Psoas muscle (tissue), 8 donors: ENCODE measurements around the gene TPO. TPM values are rescaled to one million over a fixed set of nuclear protein-coding genes. Genes with fewer than 3 reads are reported as not detected.

ENCODE experiments used
- ATAC-seq, 4 donors: fragments of 200-7000 bp; cut with Tn5 transposase; one replicate each; pipeline ENCODE4 v1.9.1; 2020; ENCODE audit warnings: moderate library complexity in 3 of 4, mild to moderate bottlenecking in 2 of 4
- DNase-seq, 2 donors: peaks; one replicate each; pipeline ENCODE4 v3.0.0-alpha.2; 2020
- H3K27ac ChIP-seq: fragments of 200-600 bp; one replicate; pipeline ENCODE4 v1.8.0; 2022
- H3K27me3 ChIP-seq, 3 donors: fragments of 200-600 bp in 1 of 3; one replicate each; pipeline versions ENCODE4 v1.6.1 to v1.8.0; 2013 to 2022; ENCODE audit warnings: low read length in 2 of 3, mild to moderate bottlenecking in 2 of 3, moderate library complexity in 1 of 3; ENCODE audit not compliant: insufficient read depth in 3 of 3
- H3K36me3 ChIP-seq, 2 donors: fragments of 200-600 bp in 1 of 2; one replicate each; pipeline versions ENCODE4 v1.6.1 to v1.8.0; 2013 to 2022; ENCODE audit warnings: low read depth in 1 of 2, mild to moderate bottlenecking in 1 of 2, moderate library complexity in 1 of 2; ENCODE audit not compliant: insufficient read depth in 1 of 2
- H3K4me1 ChIP-seq: fragments of 200-600 bp; one replicate; pipeline ENCODE4 v1.8.0; 2022
- H3K4me3 ChIP-seq: fragments of 200-600 bp; one replicate; pipeline ENCODE4 v1.8.0; 2022; ENCODE audit warnings: mild to moderate bottlenecking
- H3K9me3 ChIP-seq: fragments of 200-600 bp; one replicate; pipeline ENCODE4 v1.8.0; 2022
- WGBS, 3 donors: extraction: QIAGEN DNeasy Blood & Tissue Kit; methylation state at CpG; one replicate each; pipeline versions ENCODE4 v1.1.6 to v1.1.7; 2013; 5-methylcytosine and 5-hydroxymethylcytosine counted together
- intact Hi-C, 2 donors: fragments of 100-400 bp; cut with DNase I; formaldehyde crosslinking; loops; one replicate each; pipeline versions ENCODE4 v1.11.0 to v1.14.2; 2022
- polyA plus RNA-seq, 3 donors: library from polyadenylated mRNA; stranded (reverse); fragments of 200-250 nt; gene quantifications; one replicate each; pipeline ENCODE4 v1.2.3, GENCODE V29; 2013
- total RNA-seq, 4 donors: library from RNA; stranded (reverse); fragmentation: NEBNext Ultra II Directional in 2 of 4; extraction: Animal tissue kit (Norgen Biotek cat#: 25700) in 2 of 4; gene quantifications; one replicate each; pipeline versions ENCODE4 v1.2.1 to v1.2.4, GENCODE V29; 2021 to 2023
- TF ChIP-seq, protein P1 (sequence below): fragments of 200-600 bp; IDR thresholded peaks from one replicate; pipeline ENCODE4 v1.8.0; 2022; ENCODE audit warnings: antibody characterized with exemption
- donor health status: healthy with polysubstance abuse.
- donor health status: DM: no; HTN: no; CAD: no; lungs with moderate emphysema.
- donor health status: Bipolar disorder and iron deficiency.
- donor health status: healthy.
- donor health status: DM: yes; HTN: yes; CAD: no.
- donor health status: DM: no; HTN: no; CAD: no.
- donor health status: DM: no; HTN: no; CAD: no.
- donor health status: DM: yes; HTN: yes; CAD: no.

The TPO gene
- total and polyA plus RNA-seq, 7 donors, result 2.1 to 4.5 (median 3.8) TPM

DNA sequence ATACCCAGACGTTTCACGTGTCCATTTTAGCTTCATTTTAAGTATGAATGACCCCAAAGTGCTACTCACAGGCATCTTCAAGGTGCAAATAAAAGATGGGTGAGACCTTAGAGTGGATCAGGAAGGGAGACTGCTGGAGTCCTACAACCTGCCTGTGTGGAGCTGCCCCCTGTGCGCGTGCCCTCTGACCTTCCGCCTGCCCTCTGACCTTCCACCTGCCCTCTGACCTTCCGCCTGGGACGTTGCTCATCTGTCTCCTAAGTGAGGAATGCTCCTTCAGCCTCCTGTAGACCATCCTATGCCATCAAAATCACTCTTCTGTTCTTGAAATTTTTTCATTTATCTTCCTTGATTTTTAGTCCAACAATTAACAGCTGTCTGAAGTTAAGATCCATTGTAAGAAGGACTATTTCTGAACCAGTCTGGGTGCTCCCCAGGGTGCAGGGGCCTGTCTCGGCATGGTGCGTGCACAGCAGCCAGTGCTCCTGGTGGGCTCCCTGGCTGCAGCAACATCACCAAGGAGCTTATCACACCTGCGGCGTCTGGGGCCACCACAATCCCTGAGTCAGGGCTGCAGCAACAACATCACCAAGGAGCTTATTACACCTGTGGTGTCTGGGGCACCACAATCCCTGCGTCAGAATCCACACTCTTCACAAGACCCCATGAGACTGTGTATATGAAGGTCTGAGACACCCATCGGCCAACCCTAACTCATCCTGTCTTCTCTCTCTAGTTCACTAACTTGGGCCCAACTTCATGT lies 86.0 kb downstream of the TPO start:
- Histone ChIP-seq H3K4me1 (no peaks in the 10 kb centered on the region), H3K9me3 (no peaks in the 10 kb centered on the region), H3K27me3 (peaks cover 0 to 7% (median 0%) of the 10 kb centered on the region in 3 donors), H3K36me3 (no peaks in the 10 kb centered on the region), H3K4me3 (no peak overlapping the region), H3K27ac (no peak overlapping the region)
- ATAC-seq (no peak), DNase-seq (no peak)
- TF ChIP-seq, protein P1, sequence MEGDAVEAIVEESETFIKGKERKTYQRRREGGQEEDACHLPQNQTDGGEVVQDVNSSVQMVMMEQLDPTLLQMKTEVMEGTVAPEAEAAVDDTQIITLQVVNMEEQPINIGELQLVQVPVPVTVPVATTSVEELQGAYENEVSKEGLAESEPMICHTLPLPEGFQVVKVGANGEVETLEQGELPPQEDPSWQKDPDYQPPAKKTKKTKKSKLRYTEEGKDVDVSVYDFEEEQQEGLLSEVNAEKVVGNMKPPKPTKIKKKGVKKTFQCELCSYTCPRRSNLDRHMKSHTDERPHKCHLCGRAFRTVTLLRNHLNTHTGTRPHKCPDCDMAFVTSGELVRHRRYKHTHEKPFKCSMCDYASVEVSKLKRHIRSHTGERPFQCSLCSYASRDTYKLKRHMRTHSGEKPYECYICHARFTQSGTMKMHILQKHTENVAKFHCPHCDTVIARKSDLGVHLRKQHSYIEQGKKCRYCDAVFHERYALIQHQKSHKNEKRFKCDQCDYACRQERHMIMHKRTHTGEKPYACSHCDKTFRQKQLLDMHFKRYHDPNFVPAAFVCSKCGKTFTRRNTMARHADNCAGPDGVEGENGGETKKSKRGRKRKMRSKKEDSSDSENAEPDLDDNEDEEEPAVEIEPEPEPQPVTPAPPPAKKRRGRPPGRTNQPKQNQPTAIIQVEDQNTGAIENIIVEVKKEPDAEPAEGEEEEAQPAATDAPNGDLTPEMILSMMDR, result no peak
- intact Hi-C loops, result no loop called here
- WGBS, 3 donors, result 84 to 87% (median 86%) methylated on average over 13 of the region's 13 CpGs

DNA sequence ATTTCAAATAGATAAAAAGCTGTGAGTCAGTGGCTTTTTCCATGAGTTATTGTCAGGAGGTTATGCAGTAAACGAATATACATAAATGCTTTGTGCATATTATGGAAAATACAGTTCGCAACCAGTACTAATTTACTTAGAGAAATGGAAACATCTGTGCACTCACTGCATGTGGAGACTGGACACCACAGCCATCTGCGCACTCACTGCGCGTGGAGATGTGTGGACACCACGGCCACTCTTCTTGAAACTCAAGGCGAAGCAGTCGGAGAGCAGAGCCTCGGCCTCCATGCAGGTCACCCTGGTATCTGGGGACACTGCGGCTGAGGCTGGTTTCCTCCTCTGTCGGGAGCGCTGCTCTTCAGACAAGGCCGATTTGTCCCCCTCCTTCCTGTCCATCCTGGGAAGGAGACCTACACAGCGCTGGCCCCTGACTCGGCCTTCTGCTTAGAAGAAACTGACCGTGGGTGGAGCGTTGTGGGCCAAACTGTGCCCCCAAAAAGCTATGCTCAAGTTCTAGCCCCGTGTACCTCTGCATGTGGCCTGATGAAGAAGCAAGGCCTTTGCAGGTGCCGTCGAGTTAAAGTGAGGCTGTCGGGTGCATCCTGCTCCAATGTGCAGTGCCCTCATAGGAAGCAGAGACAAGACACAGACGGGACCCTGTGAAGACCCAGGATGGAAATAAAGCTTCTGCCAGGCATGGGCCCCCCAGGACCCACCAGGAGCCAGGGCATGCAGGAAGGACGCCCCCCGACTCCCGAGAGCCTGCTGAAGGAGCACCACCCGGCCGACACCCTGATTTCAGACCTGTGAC lies 88.0 kb downstream of the TPO start:
- ATAC-seq (no peak), DNase-seq (no peak)
- no peak overlapping the region for H3K4me3 ChIP-seq
- no peaks in the 10 kb centered on the region for H3K9me3 ChIP-seq
- intact Hi-C loops, result no loop called here
- no peaks in the 10 kb centered on the region for H3K4me1 ChIP-seq
- TF ChIP-seq, protein P1, result no peak
- WGBS, 3 donors, result 86 to 90% (median 87%) methylated on average over 27 of the region's 27 CpGs
- H3K27me3 ChIP-seq, result peaks cover 0 to 7% (median 0%) of the 10 kb centered on the region in 3 donors
- no peak overlapping the region for H3K27ac ChIP-seq
- no peaks in the 10 kb centered on the region for H3K36me3 ChIP-seq

DNA sequence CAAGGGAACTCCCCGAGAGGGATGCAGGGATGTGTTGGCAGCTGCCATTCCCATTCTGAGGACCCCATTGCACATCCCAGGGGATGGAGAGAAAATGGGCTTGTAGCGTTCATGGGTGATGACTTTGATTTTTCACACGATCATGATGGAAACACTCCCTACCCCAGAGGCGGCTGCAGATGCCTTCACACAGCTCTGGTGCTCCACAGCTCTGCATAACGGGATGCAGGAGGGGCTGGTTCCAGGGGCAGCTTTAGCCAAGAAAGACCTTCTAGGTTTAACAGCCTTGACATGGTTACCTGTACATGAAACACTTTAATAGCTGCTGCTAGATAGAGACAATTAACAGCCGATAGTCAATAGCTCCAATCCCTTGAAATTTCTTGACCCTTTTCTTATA lies 88.7 kb downstream of the TPO start:
- intact Hi-C loops, result no loop called here
- Histone ChIP-seq H3K9me3 (no peaks in the 10 kb centered on the region), H3K27me3 (peaks cover 0 to 5% (median 0%) of the 10 kb centered on the region in 3 donors), H3K27ac (no peak overlapping the region), H3K36me3 (no peaks in the 10 kb centered on the region), H3K4me3 (no peak overlapping the region), H3K4me1 (no peaks in the 10 kb centered on the region)
- 78 to 81% (median 80%) methylated on average over 6 of the region's 6 CpGs for WGBS, 3 donors
- TF ChIP-seq, protein P1, result no peak
- no peak for ATAC-seq
- no peak for DNase-seq

DNA sequence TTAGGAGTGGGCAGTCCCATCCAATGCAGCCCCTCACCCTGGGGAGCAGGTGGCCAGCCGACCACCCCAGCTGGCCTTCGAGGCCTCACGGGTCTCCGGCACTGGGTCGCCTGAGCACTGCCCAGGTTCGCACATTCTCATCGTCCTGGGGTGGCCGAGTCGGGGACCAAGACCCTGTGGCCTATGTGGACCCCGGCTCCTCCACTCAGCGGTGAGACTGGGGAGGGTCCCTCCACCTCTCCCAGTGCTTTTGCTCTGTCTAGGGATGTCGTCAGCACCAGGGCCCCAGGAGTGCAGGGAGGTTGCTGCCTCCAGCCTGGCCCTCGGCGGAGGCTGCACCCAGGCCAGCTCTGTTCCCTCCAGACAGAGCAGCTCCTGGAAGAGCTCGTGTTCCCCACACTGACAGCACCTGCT lies 89.6 kb downstream of the TPO start:
- H3K4me1 ChIP-seq, result no peaks in the 10 kb centered on the region
- H3K4me3 ChIP-seq, result no peak overlapping the region
- DNase-seq, result no peak
- TF ChIP-seq, protein P1, result no peak
- no peak overlapping the region for H3K27ac ChIP-seq
- H3K9me3 ChIP-seq, result no peaks in the 10 kb centered on the region
- no peak for ATAC-seq
- WGBS, 3 donors, result 73 to 74% (median 73%) methylated on average over 13 to 15 of the region's 15 CpGs
- no peaks in the 10 kb centered on the region for H3K36me3 ChIP-seq
- intact Hi-C loops, result no loop called here
- H3K27me3 ChIP-seq, result peaks cover 0 to 3% (median 0%) of the 10 kb centered on the region in 3 donors
